MM.1S (cell line): Measurements from ENCODE around the gene ARHGAP33.

Experiments
- DNase-seq: peaks from one replicate; pipeline ENCODE4 v3.0.0-alpha.2; 2015
- H2AFZ ChIP-seq: fragments of 300-600 bp; sonication (generic); 2 replicates; pipeline ENCODE4 v1.6.0; 2016; ENCODE audit warnings: antibody characterized with exemption, low read length
- H3F3A ChIP-seq: fragments of 300-600 bp; sonication (generic); 2 replicates; pipeline ENCODE4 v1.6.1; 2016; ENCODE audit warnings: mild to moderate bottlenecking, antibody characterized with exemption, low read length, moderate library complexity, mixed read lengths; ENCODE audit not compliant: insufficient read depth
- H3K27ac ChIP-seq: fragments of 300-600 bp; sonication (generic); 2 replicates; pipeline ENCODE4 v1.5.1; 2016; ENCODE audit warnings: mild to moderate bottlenecking, low read length
- H3K27me3 ChIP-seq: fragments of 300-600 bp; sonication (generic); replicated peaks from 2 replicates; pipeline ENCODE4 v1.6.0; 2016; ENCODE audit warnings: low read length; ENCODE audit not compliant: insufficient read depth
- H3K36me3 ChIP-seq: fragments of 300-600 bp; sonication (generic); replicated peaks from 2 replicates; pipeline ENCODE4 v1.6.1; 2016; ENCODE audit warnings: mild to moderate bottlenecking, low read length, mixed read lengths; ENCODE audit not compliant: insufficient read depth
- H3K4me1 ChIP-seq: fragments of 300-600 bp; sonication (generic); 2 replicates; pipeline ENCODE4 v1.6.1; 2016; ENCODE audit warnings: low read length, mixed read lengths
- H3K4me2 ChIP-seq: fragments of 300-600 bp; sonication (generic); 2 replicates; pipeline ENCODE4 v1.6.0; 2016; ENCODE audit warnings: low read depth, low read length
- H3K4me3 ChIP-seq: fragments of 300-600 bp; sonication (generic); 2 replicates; pipeline ENCODE4 v1.5.1; 2016; ENCODE audit warnings: low read length, mixed read lengths
- H3K79me2 ChIP-seq: fragments of 300-600 bp; sonication (generic); 2 replicates; pipeline ENCODE4 v1.6.1; 2016; ENCODE audit warnings: mixed run types, low read length, mixed read lengths
- H3K9ac ChIP-seq: fragments of 300-600 bp; sonication (generic); 2 replicates; pipeline ENCODE4 v1.6.1; 2016; ENCODE audit warnings: low read length, mixed read lengths
- H3K9me2 ChIP-seq: fragments of 300-600 bp; sonication (generic); replicated peaks from 2 replicates; pipeline ENCODE4 v1.6.1; 2016; ENCODE audit warnings: mild to moderate bottlenecking, low read length, mixed read lengths; ENCODE audit not compliant: insufficient read depth
- H3K9me3 ChIP-seq: fragments of 300-600 bp; sonication (generic); replicated peaks from 2 replicates; pipeline ENCODE4 v1.6.1; 2016; ENCODE audit warnings: mild to moderate bottlenecking, low read length, mixed read lengths; ENCODE audit not compliant: insufficient read depth
- H4K20me1 ChIP-seq: fragments of 300-600 bp; sonication (generic); 2 replicates; pipeline ENCODE4 v1.6.1; 2016; ENCODE audit warnings: mild to moderate bottlenecking, low read length, moderate library complexity, mixed read lengths; ENCODE audit not compliant: insufficient read depth
- EZH2 ChIP-seq: fragments of 300-600 bp; sonication (generic); optimal IDR thresholded peaks from 2 replicates; pipeline ENCODE3; 2017; ENCODE audit warnings: low read depth, mild to moderate bottlenecking, antibody characterized with exemption, low read length, mixed read lengths
- EZH2phosphoT487 ChIP-seq: fragments of 300-600 bp; sonication (generic); IDR thresholded peaks from 2 replicates; pipeline ENCODE4 v1.6.1; 2018; ENCODE audit warnings: antibody characterized with exemption, low read length
- TF ChIP-seq, protein P1 (sequence below): fragments of 300-600 bp; sonication (generic); IDR thresholded peaks from 2 replicates; pipeline ENCODE4 v1.5.1; 2016; ENCODE audit warnings: antibody characterized with exemption, low read length, mixed read lengths

ARHGAP33 gene

DNA sequence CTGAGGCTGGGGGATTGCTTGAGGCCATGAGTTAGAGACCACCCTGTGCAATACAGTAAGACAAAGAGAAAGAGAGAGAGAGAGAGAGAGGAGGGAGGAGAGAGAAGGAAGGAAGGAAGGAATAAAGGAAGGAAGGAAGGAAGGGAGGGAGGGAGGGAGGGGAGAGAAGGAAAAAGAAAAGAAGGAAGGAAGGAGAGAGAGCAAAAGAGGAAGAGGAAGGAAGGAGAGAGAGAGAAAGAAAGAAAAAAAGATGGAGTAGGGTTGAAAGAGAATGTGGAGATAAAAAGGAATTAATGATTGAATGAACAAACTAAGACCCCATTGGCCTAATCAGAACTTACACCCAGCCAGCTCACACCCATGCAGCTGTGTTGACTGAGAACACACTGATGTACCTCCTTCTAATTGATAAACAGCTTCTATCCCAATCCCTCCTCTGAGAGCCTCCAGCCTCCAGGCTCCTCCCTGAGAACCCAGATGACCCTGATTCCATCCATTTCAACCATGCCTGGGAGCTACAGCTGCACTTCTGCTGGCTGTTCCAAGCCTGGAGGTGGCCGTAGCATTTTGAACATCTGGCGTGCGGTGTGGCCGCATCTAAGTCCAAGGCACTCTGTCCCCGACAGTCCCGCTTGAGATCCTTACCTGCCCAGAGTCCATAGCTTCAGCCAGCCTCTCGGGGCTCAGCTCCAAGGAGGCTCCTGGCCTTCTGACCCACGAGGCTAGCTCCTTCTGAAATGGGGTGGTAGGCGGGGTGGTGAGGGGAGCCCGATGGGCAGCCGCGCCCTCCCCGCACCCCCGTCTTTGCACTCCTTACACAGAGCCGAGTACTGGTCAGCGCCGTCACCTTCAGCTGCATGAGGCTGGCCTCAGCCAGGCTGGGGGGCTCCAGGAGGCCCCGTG, 36.2 kb downstream of the ARHGAP33 start:
- no peaks in the 10 kb centered on the region for H3K36me3 ChIP-seq

DNA sequence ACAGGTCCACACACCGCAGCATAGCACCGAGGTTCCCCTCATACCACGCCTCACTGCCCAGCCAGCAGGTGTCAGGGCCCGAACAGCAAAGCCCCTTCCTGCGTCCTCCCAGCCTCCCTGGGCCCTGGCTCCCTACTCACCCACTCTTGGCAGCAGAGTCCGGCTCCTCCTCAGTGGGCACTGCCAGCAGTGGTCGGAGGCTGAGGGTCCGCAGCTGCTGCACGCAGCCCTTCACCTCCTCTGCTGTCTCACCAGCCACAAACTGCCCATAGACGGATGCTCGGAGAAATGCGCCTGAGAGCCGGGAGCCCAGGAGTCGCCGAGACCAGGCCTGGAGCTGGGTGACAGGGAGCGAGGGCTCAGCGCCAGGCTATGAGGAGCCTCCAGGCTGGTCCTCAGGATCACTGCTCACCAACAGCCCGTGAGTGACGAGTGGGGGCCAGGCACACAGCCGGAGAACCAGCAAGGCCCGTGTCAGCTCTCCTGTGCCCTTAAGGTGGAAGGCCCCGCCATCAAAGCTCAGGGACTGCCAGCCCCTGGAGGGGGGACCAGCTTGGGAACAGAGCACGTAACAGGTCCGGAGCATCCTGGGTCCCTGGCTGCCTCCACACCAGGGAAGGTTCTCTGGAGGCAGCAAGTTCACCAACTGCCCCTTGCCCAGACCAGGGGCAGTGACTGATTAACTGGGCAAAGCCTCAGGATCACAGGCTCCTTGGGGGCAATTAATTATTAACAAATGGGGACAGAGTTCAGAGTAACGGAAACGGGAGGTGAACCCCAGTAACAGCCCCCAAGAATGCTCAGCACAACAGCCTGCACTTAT, 37.1 kb downstream of the ARHGAP33 start, which contains the start of gene PRODH2:
TSS of gene PRODH2 (minus strand) at position 626 of the 823 bp plus-strand sequence. CDS start at position 586, 40 bp downstream.
- Histone ChIP-seq H3K9me2 (no peaks in the 10 kb centered on the region), H3K36me3 (no peaks in the 10 kb centered on the region), H3F3A (no peaks in the 10 kb centered on the region), H2AFZ (no peak within 1 kb of the TSS), H3K27me3 (peaks cover 88% of the 10 kb centered on the region), H3K4me3 (no peak within 1 kb of the TSS), H3K9me3 (no peaks in the 10 kb centered on the region), H3K9ac (no peak within 1 kb of the TSS), H4K20me1 (no peaks in the 10 kb centered on the region), H3K27ac (no peak within 1 kb of the TSS), H3K4me1 (no peaks in the 10 kb centered on the region), H3K4me2 (no peak within 1 kb of the TSS), H3K79me2 (no peaks in the 10 kb centered on the region)
- DNase-seq = no peak
- no peak for TF ChIP-seq EZH2phosphoT487
- no peak for TF ChIP-seq EZH2
- TF ChIP-seq, protein P1, sequence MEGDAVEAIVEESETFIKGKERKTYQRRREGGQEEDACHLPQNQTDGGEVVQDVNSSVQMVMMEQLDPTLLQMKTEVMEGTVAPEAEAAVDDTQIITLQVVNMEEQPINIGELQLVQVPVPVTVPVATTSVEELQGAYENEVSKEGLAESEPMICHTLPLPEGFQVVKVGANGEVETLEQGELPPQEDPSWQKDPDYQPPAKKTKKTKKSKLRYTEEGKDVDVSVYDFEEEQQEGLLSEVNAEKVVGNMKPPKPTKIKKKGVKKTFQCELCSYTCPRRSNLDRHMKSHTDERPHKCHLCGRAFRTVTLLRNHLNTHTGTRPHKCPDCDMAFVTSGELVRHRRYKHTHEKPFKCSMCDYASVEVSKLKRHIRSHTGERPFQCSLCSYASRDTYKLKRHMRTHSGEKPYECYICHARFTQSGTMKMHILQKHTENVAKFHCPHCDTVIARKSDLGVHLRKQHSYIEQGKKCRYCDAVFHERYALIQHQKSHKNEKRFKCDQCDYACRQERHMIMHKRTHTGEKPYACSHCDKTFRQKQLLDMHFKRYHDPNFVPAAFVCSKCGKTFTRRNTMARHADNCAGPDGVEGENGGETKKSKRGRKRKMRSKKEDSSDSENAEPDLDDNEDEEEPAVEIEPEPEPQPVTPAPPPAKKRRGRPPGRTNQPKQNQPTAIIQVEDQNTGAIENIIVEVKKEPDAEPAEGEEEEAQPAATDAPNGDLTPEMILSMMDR = no peak

More for the DNA sequence above, 36.2 kb downstream of the ARHGAP33 start:
- H3F3A ChIP-seq = no peaks in the 10 kb centered on the region
- no peak overlapping the region for H3K4me3 ChIP-seq
- TF ChIP-seq, protein P1 = no peak
- TF ChIP-seq EZH2phosphoT487 = no peak
- no peak for TF ChIP-seq EZH2
- H3K4me2 ChIP-seq = no peak overlapping the region
- H3K9ac ChIP-seq = no peak overlapping the region
- peaks cover 86% of the 10 kb centered on the region for H3K27me3 ChIP-seq
- H3K27ac ChIP-seq = no peak overlapping the region
- no peaks in the 10 kb centered on the region for H3K4me1 ChIP-seq
- H3K9me2 ChIP-seq = no peaks in the 10 kb centered on the region
- DNase-seq = no peak
- no peaks in the 10 kb centered on the region for H4K20me1 ChIP-seq
- H2AFZ ChIP-seq = no peak overlapping the region
- H3K9me3 ChIP-seq = no peaks in the 10 kb centered on the region
- no peaks in the 10 kb centered on the region for H3K79me2 ChIP-seq

- Histone ChIP-seq H3K9ac (no peak overlapping the region), H3K4me2 (no peak overlapping the region)
- DNase-seq = no peak
Observed at GRCh38 chr19:35813043-35813890, 37.9 kb downstream of the ARHGAP33 start.

More at GRCh38 chr19:35813043-35813890, 37.9 kb downstream of the ARHGAP33 start:
- H3K79me2 ChIP-seq = no peaks in the 10 kb centered on the region
- H2AFZ ChIP-seq = no peak overlapping the region
- no peak overlapping the region for H3K27ac ChIP-seq
- peaks cover 88% of the 10 kb centered on the region for H3K27me3 ChIP-seq
- no peak for TF ChIP-seq EZH2phosphoT487
- TF ChIP-seq, protein P1 = no peak
- no peak for TF ChIP-seq EZH2
- H3K9me2 ChIP-seq = no peaks in the 10 kb centered on the region
- no peak overlapping the region for H3K4me3 ChIP-seq
- no peaks in the 10 kb centered on the region for H3F3A ChIP-seq
- H3K4me1 ChIP-seq = no peaks in the 10 kb centered on the region
- no peaks in the 10 kb centered on the region for H3K9me3 ChIP-seq
- H4K20me1 ChIP-seq = no peaks in the 10 kb centered on the region
- no peaks in the 10 kb centered on the region for H3K36me3 ChIP-seq
